ENCODE results near the gene KCND3.

The KCND3 gene

DNA sequence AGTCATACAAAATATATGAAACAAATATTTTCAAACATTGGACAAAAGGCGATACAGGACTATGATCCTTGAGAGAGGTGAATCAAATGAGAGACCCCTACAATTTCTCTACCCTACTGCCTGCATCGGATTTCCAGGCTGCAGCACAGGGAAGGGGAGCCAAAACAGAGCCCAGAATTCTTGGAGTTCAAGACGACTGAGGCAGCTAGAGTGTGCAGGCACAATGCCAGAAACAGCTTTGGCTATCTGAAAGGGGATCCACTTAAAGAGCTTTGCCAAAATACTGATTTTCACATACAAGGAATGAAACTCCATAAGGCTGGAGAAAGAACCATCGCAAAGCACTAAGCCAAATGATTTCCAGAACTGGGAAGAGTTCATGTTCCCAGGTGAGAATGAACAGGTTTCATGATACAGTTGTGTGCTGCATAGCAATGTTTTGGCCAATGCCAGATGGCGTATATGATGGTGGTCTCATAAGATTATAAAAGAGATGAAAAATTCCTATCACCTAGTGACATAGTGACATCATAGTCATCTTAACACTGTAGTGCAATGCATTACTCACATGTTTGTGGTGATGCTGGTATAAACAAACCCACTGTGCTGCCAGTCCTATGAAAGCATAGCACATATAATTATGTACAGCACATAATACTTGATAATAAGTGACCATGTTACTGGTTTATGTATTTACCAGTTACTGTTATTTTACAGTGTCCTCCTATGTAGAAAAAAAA lies 77.5 kb downstream of the KCND3 start:
- no peaks in the 10 kb centered on the region for H4K20me1 ChIP-seq (ENCODE audit: insufficient read depth, low read length)
- no peaks in the 10 kb centered on the region for H3K9me2 ChIP-seq (ENCODE audit: low read depth, low read length)
- H2AFZ ChIP-seq (ENCODE audit: low read length), result no peak overlapping the region
- no peaks in the 10 kb centered on the region for H3K9me3 ChIP-seq (ENCODE audit: low read length)
- no peak overlapping the region for H3K9ac ChIP-seq (ENCODE audit: low read length)
- H3K36me3 ChIP-seq (ENCODE audit: insufficient read depth, low read length), result no peaks in the 10 kb centered on the region
- no peak overlapping the region for H3K27ac ChIP-seq (ENCODE audit: low read depth, low read length, poor library complexity, severe bottlenecking)
- H3K79me2 ChIP-seq (ENCODE audit: insufficient read depth, low read length), result no peaks in the 10 kb centered on the region
- H3K4me3 ChIP-seq (ENCODE audit: low read depth, low read length, poor library complexity, severe bottlenecking), result no peak overlapping the region
- no peaks in the 10 kb centered on the region for H3K27me3 ChIP-seq (ENCODE audit: insufficient read depth, low read length)
- TF ChIP-seq EZH2 (IDR thresholded peaks at IDR 0.05; ENCODE audit: borderline replicate concordance, low read length), result no peak
- TF ChIP-seq, protein P1, sequence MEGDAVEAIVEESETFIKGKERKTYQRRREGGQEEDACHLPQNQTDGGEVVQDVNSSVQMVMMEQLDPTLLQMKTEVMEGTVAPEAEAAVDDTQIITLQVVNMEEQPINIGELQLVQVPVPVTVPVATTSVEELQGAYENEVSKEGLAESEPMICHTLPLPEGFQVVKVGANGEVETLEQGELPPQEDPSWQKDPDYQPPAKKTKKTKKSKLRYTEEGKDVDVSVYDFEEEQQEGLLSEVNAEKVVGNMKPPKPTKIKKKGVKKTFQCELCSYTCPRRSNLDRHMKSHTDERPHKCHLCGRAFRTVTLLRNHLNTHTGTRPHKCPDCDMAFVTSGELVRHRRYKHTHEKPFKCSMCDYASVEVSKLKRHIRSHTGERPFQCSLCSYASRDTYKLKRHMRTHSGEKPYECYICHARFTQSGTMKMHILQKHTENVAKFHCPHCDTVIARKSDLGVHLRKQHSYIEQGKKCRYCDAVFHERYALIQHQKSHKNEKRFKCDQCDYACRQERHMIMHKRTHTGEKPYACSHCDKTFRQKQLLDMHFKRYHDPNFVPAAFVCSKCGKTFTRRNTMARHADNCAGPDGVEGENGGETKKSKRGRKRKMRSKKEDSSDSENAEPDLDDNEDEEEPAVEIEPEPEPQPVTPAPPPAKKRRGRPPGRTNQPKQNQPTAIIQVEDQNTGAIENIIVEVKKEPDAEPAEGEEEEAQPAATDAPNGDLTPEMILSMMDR (IDR thresholded peaks at IDR 0.05; ENCODE audit: low read length), result no peak
- no peaks in the 10 kb centered on the region for H3K4me1 ChIP-seq (ENCODE audit: insufficient read depth, low read length, severe bottlenecking)
- H3K4me2 ChIP-seq (ENCODE audit: low read length), result no peak overlapping the region
- H3F3A ChIP-seq (ENCODE audit: insufficient read depth, low read length), result no peaks in the 10 kb centered on the region

DNA sequence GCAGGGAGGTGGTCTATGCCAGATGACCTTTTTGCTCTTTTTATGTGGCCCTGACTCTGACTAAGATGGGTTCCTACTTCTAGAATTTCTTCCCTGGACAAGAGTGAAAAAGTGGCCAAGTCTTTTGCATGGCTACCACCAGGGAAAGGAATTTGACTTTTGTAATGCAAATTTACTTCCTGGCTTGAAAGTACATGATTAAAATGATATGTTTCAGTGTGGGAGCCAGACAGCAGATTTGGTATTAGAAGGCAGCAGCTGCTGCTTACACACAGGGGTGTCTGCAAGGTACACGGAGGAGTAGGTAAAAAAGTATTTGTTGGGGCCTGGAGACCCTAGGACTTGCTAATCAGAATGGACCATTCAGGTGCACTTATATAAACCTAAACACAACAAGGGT lies 78.4 kb downstream of the KCND3 start:
- no peaks in the 10 kb centered on the region for H4K20me1 ChIP-seq (ENCODE audit: insufficient read depth, low read length)
- H3F3A ChIP-seq (ENCODE audit: insufficient read depth, low read length), result no peaks in the 10 kb centered on the region
- no peak overlapping the region for H2AFZ ChIP-seq (ENCODE audit: low read length)
- no peak overlapping the region for H3K4me2 ChIP-seq (ENCODE audit: low read length)
- no peaks in the 10 kb centered on the region for H3K4me1 ChIP-seq (ENCODE audit: insufficient read depth, low read length, severe bottlenecking)
- H3K9me2 ChIP-seq (ENCODE audit: low read depth, low read length), result no peaks in the 10 kb centered on the region
- no peak overlapping the region for H3K27ac ChIP-seq (ENCODE audit: low read depth, low read length, poor library complexity, severe bottlenecking)
- no peaks in the 10 kb centered on the region for H3K27me3 ChIP-seq (ENCODE audit: insufficient read depth, low read length)
- H3K36me3 ChIP-seq (ENCODE audit: insufficient read depth, low read length), result no peaks in the 10 kb centered on the region
- no peak overlapping the region for H3K4me3 ChIP-seq (ENCODE audit: low read depth, low read length, poor library complexity, severe bottlenecking)
- TF ChIP-seq EZH2 (IDR thresholded peaks at IDR 0.05; ENCODE audit: borderline replicate concordance, low read length), result no peak
- H3K9me3 ChIP-seq (ENCODE audit: low read length), result no peaks in the 10 kb centered on the region
- no peak overlapping the region for H3K9ac ChIP-seq (ENCODE audit: low read length)
- H3K79me2 ChIP-seq (ENCODE audit: insufficient read depth, low read length), result no peaks in the 10 kb centered on the region

DNA sequence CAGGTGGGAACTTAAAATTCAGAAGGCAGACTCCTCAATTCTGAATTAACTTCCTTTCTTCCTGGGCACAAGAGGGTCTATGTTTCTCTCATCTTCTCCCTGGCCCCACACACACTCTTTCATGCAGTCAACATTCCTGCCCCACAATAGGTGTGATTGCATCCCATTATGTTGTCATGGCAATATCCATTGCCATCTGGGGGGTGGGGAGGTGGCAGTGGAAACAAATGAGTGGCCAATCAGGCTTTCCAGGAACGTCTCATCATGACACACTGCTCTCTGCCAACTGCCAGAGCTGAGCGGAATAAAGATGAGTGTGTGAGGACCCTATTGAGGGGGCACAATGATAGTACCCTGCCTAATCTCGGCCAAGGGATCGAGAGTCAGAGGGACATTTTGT lies 80.4 kb downstream of the KCND3 start:
- no peak overlapping the region for H3K4me2 ChIP-seq (ENCODE audit: low read length)
- no peaks in the 10 kb centered on the region for H3K9me3 ChIP-seq (ENCODE audit: low read length)
- no peak overlapping the region for H3K9ac ChIP-seq (ENCODE audit: low read length)
- TF ChIP-seq EZH2 (IDR thresholded peaks at IDR 0.05; ENCODE audit: borderline replicate concordance, low read length), result no peak
- TF ChIP-seq, protein P1 (IDR thresholded peaks at IDR 0.05; ENCODE audit: low read length), result no peak
- H3K27me3 ChIP-seq (ENCODE audit: insufficient read depth, low read length), result no peaks in the 10 kb centered on the region
- no peak overlapping the region for H3K27ac ChIP-seq (ENCODE audit: low read depth, low read length, poor library complexity, severe bottlenecking)
- H3K4me3 ChIP-seq (ENCODE audit: low read depth, low read length, poor library complexity, severe bottlenecking), result no peak overlapping the region
- H2AFZ ChIP-seq (ENCODE audit: low read length), result no peak overlapping the region
- H3K9me2 ChIP-seq (ENCODE audit: low read depth, low read length), result no peaks in the 10 kb centered on the region
- H3F3A ChIP-seq (ENCODE audit: insufficient read depth, low read length), result no peaks in the 10 kb centered on the region
- no peaks in the 10 kb centered on the region for H3K4me1 ChIP-seq (ENCODE audit: insufficient read depth, low read length, severe bottlenecking)
- no peaks in the 10 kb centered on the region for H3K36me3 ChIP-seq (ENCODE audit: insufficient read depth, low read length)
- H4K20me1 ChIP-seq (ENCODE audit: insufficient read depth, low read length), result no peaks in the 10 kb centered on the region
- no peaks in the 10 kb centered on the region for H3K79me2 ChIP-seq (ENCODE audit: insufficient read depth, low read length)
